HG03520 (cell line): ENCODE results near the gene TMEM229B.

Source experiments
- ATAC-seq: cut with Tn5 transposase; IDR thresholded peaks from one replicate; pipeline ENCODE4 v1.9.1; 2021; ENCODE audit warnings: mild to moderate bottlenecking, moderate library complexity; ENCODE audit not compliant: unreplicated experiment

The TMEM229B gene

GRCh38 chr14:67487937-67488893 is at the start of gene TMEM229B:
Gene TMEM229B (minus strand): TSS chr14:67488721. CDS start chr14:67473923, 14,798 bp downstream.
- peak; percentile 82 for ATAC-seq

- ATAC-seq = no peak
Observed at GRCh38 chr14:67537736-67538135, 49.2 kb upstream of the TMEM229B start.

- no peak for ATAC-seq
Observed at GRCh38 chr14:67536087-67536486, 47.6 kb upstream of the TMEM229B start.

- no peak for ATAC-seq
Observed at GRCh38 chr14:67533754-67534085, 45.2 kb upstream of the TMEM229B start.

GRCh38 chr14:67532998-67533753 is 44.7 kb upstream of the TMEM229B start, which contains the start of gene PLEKHH1:
Gene PLEKHH1 (plus strand): TSS chr14:67533290. CDS start chr14:67541868, 8,578 bp downstream.
- no peak for ATAC-seq

GRCh38 chr14:67532606-67532997 is 44.1 kb upstream of the TMEM229B start:
- ATAC-seq = no peak

GRCh38 chr14:67529947-67530935 is 41.7 kb upstream of the TMEM229B start:
- no peak for ATAC-seq

- no peak for ATAC-seq
Observed at GRCh38 chr14:67528276-67528675, 39.8 kb upstream of the TMEM229B start.

- ATAC-seq = no peak
Observed at GRCh38 chr14:67527756-67528155, 39.2 kb upstream of the TMEM229B start.

GRCh38 chr14:67526676-67527459 is 38.3 kb upstream of the TMEM229B start:
- ATAC-seq = no peak

GRCh38 chr14:67526181-67526580 is 37.7 kb upstream of the TMEM229B start:
- no peak for ATAC-seq

GRCh38 chr14:67525389-67525788 is 36.9 kb upstream of the TMEM229B start:
- no peak for ATAC-seq

- no peak for ATAC-seq
Observed at GRCh38 chr14:67524634-67524963, 36.1 kb upstream of the TMEM229B start.

GRCh38 chr14:67523764-67524633 is 35.5 kb upstream of the TMEM229B start:
- no peak for ATAC-seq

GRCh38 chr14:67522270-67522669 is 33.7 kb upstream of the TMEM229B start:
- no peak for ATAC-seq

GRCh38 chr14:67520482-67520881 is 32.0 kb upstream of the TMEM229B start:
- ATAC-seq = no peak

GRCh38 chr14:67519406-67519805 is 30.9 kb upstream of the TMEM229B start:
- ATAC-seq = no peak

GRCh38 chr14:67517083-67517482 is 28.6 kb upstream of the TMEM229B start:
- no peak for ATAC-seq

- no peak for ATAC-seq
Observed at GRCh38 chr14:67516676-67517075, 28.2 kb upstream of the TMEM229B start.
